CD4-positive, alpha-beta T cell treated with Interleukin-15 for 1 hour (primary cell): Measurements from ENCODE around the gene FAM114A2.
A peak's percentile ranks its signal among the peaks of the same experiment; 100 is the strongest.
"Not testable (repeated sequence)": the region's sequence is repeated elsewhere in the genome, so short reads cannot be mapped to it uniquely, and the experiment has no call there.

Experiments used
- DNase-seq: peaks from one replicate; pipeline ENCODE4 v3.0.0-alpha.2; 2020

Gene FAM114A2

DNA sequence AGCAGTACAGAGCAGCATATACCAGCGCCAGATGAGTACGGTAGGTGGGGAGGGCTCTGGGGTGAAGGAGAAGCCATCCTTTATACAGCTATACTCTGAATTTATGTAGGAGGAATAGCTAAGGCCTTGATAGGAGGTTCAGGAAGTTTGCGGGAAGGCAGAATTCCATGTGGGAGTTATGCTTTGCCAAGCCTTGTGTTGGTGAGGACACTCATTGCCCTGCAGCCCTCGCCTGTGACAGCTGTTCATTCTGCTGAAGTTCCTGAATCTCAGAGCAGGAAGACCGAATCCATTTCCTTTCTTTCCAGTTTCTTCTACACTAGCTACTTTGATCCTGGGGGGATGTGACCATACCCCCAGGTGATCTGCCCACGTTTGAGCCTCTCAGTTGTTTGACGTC lies 7.8 kb upstream of the FAM114A2 start:
- DNase-seq: no peak

DNA sequence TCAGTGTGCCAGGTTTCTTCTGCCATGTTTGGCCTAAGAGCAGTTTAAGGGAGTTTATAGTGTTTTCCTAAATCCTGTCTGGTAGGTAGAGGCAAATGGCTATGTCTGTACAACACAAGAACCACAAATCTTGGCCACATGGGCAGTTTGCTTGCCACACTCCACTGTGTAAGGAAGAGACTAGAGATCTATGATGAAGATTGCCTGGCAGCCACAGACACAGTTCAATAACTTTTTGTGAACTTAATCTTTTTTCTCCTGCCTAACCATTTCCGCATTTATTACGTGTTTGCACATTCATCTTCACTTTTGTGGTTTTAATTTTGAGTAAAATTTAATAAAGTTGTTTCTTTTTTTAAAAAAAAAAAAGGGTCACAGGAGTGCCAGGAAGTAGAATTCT lies 5.9 kb upstream of the FAM114A2 start:
- no peak for DNase-seq

DNA sequence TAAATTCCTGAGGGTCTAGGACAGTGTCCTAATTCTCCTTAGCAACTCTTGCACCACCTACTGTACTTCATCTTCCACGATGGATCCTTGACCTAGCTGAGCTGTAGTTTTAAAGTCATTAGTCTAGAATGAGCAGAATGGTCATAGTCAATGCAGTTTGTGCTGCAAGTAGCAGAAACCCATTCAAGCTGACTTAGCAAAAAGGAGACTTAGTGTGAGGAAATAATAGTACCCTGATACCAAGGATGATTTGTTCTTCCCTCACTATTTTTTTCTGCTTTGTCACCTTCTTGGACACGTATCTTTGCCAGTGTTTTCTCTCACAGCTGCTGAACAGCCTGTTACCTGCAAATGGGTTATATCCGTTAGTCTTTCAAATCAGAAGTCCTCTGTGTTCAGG lies 5.4 kb upstream of the FAM114A2 start:
- no peak for DNase-seq

DNA sequence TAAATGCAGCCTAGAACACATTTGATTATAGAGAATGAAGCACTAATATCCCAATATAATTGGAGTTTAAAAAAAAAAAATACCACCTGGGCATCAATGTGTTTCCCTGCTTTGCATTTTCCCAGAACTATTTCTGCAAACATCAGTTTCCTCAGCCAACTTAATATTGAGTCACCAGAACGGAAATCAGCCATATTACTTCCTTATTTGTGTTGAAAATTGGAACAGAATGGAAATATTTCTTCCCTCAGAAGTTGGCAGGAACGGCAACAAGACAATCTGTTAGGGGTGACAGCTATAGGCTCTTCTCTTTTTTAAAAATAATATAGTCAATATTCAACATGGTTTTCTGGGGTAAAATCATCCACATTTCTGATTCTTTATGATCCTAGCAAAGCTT lies 4.1 kb upstream of the FAM114A2 start:
- no peak for DNase-seq

DNA sequence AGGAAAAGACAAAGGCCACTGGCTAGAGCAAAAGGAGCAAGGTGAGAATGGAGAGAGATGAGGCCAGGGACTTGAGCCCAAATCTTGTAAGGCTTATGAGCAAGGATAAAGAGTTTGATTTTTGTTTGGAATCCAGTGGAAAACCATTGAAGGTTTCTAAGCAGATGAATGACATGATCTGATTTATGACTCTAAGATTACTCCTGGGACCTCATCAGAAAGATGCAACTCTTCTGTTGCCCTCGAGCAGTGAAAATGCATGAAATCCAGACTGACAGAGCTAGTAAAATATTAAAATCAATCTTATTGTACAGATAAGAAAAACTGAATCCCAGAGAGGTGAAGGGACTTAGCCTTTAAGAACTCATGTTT lies 734 bp upstream of the FAM114A2 start:
- no peak for DNase-seq

DNA sequence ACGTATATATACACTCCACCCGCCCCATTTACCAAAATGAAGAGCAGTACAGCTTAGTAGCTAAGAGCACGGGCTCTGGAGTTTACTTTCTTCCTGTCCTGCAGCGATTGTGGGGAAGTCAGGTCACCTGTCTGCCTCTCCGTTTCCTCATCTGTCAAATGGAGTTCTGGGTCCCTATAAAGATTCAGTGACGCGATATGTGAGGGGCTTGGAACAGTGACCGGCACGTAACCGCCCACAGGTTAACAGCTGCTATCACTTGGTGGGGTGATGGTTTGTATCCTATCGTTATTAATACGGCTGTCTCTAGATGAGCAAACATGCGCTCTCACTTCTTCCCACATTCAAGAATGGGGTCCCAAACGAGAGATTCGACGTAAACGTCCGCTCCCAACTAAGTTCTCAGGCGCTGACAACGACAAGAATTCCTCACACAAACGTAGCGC lies 426 bp downstream of the FAM114A2 start:
- peak; percentile 38 for DNase-seq

DNA sequence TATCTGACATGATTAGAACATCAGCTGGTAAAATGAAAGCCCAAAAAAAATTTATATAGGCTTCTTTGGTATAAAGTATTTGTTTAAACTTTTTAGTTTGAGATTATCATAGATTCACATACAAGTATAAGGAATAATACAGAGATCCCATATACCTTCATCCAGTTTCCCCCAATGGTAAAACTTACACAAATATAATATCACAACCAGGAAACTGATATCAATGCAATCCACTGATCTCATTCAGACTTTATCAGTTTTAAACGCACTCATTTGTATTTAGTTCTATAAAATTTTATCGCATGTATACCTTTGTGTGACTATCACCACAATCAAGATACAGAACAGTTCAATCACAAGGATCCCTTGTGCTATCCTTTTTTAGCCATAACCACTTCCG lies 3.8 kb downstream of the FAM114A2 start:
- no peak for DNase-seq

DNA sequence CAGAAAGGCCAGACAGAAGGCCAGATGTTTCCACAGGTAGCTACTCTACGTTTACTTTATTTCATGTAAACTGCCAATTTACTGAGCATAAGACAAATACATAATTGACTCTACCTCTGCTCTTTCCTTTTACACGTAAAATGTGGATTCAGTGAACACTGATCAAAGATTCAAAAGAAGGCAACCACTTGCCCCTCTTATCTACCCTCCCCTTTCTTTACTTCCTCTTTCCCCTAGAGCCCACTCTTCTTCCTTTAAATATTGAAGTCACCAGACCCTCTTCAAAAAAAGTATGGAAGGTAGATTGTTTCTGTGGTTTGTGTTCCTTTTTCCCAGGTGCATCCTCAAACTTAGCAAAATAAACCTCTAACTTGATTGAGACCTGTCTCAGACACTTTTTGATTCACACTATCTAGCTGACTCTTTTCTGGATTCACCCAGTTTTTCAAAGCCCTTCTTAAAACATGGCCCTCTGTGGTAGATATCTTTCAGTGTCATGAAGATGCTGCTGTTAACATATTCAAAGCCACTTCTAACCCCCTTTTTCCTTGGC lies 6.7 kb downstream of the FAM114A2 start:
- no peak for DNase-seq

DNA sequence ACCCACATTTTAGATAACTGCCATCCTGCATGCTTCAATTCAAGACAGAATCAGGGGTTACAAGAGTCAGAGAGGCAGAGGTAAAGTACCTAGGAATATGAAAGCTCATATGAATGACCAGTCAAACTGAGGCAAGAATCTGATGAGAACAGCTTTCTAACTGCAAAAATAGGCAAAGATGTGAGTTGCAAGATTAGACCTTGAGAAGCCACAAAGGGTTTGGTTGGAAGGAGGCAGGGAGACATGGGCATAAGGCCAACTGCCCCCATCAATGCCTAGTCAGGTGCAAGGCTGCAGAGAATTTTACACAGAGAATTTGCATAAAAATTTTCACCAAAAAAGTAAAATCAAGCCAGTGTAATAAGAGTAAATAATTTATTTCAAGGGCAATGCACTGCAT lies 12.8 kb downstream of the FAM114A2 start:
- no peak for DNase-seq

DNA sequence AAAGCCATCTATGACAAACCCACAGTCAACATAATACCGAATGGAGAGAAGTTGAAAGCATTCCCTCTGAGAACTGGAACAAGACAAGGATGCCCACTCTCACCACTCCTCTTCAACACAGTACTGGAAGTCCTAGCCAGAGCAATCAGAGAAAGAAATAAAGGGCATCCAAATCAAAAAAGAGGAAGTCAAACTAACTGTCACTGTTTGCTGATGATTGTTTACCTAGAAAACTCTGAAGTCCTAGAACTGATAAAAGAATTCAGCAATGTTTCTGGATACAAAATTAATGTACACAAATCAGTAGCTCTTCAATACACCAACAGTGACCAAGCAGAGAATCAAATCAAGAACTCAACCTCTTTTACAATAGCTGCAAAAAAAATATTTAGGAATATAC lies 19.8 kb downstream of the FAM114A2 start:
- DNase-seq: not testable (repeated sequence)

DNA sequence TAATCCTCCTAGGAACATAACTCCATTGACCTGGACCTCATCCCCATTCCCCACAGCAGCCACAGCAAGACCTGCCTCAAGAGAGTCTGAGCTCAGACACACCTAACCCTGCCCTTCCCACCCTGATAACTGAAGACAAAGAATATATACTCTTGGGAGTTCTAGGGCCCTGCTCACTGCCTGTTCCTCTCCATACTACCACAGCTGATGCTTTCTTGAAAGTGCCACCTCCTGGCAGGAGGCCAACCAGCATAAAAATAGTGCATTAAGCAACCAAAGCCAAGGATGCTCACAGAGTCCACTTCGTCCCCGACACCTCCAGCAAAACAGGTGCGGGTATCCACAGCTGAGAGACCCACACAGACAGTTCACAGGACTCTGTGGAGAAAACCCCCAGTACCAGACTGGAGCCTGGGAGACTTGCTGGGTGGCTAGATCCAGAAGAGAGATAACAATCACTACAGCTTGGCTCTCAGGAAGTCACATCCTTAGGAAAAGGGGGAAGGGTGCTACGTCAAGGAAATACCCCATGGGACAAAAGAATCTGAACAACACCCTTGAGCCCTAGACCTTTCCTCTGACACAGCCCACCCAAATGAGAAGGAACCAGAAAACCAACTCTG lies 23.5 kb downstream of the FAM114A2 start:
- DNase-seq: no peak

DNA sequence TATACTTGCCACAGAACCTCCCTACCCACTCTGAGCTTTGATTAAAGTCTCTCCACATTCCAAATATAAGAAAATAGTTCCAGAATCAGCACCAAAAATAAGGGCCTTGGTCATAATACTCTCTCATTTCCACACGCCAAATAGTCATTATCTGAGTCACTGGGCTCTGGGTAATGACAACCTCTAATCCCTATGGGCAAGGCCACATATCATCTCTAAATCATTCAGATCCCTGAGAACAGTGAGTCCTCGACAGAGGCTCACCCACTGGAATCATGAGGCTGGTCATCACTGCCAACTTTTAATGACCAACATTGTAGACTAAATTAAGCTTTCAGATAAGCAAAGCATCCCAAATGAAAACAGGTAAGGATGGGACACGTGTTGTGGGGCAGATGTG lies 28.1 kb downstream of the FAM114A2 start:
- DNase-seq: no peak

DNA sequence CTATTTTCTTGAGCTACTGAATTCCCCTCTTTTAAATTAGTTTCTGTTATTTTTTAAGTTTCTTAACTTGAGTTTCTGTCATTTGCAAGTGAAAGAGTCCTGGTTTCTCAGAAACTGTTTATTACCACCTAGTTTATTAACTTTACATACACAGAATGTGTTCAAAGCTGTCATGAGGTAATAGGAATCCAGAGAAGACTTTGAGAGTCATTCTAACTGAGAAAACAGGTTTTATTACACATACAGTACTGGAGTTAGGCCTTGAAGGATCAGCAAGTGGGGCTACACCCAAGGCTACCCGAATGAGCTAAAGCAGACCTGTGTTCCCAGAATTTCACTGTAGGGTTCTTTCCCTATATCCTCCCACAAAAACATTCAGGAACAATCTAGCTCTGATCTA lies 33.1 kb downstream of the FAM114A2 start:
- no peak for DNase-seq

DNA sequence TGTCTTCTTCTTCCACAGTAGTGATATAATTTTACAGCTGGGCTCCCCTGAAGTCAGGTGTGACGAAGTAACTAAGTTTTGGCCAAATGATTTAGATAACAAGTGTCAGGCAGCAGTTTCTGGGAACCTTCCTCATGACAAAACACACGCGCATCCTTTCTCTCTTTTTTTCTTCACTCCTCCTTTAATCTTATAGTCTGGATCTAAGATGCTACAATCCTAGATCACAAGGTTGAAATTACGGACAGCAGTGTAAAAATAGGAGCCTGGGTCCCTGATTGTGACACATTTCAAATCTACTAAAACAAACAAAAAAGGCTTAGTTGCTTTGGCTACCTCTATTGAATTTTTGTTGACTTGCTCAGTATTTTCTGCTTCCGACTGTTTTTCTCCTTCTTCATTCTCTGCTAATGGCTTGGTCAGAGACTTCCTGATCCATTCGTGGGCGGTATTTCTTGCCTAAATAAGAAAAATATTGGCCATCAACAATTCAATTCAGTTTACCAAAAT lies 36.1 kb downstream of the FAM114A2 start:
- DNase-seq: no peak

DNA sequence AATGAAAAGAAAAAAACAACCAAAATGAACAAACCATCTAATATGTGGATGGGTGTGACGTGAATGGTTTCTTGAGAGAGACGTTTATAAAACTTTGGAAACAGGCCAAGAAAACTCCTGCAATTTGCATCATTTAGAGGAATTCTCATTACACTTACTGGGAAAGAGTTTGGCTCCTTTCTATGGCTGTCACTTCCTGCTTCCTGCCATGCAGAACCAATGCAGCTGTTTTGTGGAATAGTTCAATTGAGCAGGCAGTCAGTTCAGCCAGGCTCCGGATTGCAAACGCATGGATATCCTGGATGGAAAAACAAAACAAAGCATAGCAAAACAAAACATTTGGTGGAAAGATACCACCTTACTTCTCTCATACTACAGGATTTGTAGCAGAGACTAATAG lies 36.6 kb downstream of the FAM114A2 start:
- no peak for DNase-seq

DNA sequence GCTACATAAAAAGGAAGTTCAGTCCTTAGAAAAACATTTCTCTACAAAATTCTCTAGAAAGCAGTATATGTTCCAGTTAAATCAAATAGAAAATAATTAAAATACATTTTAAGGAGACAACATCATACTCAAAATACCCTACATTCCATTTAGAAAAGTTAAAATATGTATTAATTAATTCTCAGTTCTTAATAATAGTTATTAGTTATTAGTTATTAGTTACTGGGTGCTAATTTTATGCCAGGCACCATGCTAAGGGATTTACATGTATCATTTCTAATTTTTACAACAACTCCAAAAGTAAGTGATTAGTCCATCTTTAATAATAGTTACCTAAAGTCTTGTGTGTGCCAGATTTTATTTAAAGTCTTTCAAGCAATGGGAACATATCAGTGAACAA lies 38.0 kb downstream of the FAM114A2 start:
- no peak for DNase-seq

DNA sequence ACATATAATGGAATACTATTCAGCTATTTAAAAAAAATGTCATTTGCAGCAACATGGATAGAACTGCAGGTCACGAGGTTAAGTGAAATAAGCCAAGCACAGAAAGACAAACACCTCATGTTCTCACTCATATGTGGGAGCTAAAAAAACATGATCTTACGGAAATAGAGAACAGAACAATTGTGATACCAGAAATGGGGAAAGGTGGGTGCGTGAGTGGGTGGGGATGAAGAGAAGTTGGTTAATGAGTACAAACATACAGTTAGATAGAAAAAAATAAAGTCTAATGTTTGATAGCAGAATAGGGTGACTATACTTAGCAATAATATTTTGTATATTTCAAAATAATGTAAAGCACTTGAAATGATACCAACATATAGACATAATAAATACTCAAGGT lies 38.7 kb downstream of the FAM114A2 start:
- DNase-seq: no peak

DNA sequence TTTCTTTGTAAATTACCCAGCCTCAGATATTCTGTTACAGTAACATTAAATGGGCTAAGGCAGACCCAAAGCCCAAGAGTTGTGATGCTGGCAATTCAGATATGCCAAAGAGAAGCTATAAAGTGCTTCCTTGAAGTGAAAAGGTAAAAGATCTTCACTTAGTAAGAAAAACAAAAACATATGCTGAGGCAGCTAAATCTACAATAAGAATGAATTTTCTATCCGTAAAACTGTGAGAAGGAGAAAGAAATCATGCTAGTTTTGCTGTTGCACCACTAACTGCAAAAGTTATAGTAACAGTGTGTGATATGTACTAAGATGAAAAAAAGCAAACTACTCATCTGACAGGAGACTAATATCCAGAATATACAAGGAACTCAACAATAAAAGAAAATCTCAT lies 39.9 kb downstream of the FAM114A2 start:
- no peak for DNase-seq

DNA sequence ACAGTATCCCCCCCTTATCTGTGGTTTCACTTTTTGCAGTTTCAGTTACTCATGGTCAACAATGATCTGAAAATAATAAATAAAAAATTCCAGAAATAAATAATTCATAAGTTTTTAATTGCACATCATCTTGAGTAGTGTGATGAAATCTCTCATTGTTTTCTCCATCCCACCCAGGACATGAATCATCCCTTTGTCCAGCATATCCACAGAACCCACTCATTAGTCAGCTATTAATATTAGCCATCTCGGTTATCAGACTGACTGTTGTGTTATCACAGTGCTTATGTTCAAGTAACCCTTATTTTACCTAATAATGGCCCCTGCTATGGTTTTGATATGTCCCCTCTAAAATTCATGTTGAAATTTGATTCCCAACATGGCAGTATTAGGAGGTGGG lies 40.7 kb downstream of the FAM114A2 start:
- DNase-seq: no peak

DNA sequence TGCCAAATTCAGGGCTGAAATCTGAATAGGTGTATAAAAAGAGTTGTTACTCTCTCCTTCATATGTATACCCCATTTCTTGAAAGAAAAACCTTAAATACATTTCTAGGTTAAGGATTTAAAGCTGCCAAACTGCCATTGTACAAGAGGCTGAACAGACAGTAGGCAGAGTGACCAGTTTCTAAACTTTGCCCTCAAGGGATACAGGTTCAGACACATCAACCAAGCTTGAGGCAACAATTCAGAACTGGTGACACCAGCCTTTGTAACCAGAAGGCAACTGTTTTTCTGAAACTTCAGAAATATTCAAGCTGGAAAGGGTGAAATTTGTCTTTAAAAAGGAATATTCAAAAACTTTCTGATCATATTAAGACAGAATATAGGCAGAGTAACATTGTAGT lies 47.5 kb downstream of the FAM114A2 start:
- DNase-seq: no peak

DNA sequence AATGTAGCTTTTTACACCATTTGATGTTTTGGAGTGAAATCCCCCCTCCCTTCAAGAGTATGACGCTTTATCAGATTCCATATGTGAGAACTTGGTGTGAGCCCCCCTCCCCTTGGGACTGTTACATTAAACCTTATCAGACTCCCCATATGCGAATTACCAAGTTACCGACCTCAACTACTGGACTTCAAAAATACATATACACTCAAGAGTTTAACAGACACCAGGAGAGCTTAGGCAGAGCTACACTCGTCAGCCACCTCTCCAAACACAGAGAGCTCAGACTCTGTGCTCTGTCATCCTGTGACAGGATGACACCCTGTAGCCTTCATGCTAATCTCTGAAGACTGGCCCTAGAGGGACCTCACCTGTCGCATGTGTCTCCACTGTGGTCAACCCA lies 50.2 kb downstream of the FAM114A2 start:
- DNase-seq: no peak

DNA sequence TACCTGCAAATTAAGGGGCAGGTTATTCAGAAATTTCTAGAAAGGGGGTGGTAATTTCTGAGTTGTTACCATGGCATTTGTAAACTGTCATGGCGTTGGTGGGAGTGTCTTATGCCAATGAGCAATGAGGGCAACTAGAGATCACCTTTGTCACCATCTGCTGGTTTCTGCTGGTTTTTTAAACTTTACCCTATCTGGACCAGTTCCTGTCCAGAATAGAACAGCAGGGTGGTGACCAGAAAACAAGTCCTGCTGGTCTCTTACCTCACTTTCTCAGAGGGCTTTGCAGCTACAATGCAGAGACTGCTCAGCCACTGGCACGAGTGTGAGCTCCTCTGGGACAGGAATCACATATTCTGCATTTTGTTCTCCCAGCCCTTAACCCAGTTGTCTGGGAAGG lies 51.4 kb downstream of the FAM114A2 start:
- DNase-seq: no peak

DNA sequence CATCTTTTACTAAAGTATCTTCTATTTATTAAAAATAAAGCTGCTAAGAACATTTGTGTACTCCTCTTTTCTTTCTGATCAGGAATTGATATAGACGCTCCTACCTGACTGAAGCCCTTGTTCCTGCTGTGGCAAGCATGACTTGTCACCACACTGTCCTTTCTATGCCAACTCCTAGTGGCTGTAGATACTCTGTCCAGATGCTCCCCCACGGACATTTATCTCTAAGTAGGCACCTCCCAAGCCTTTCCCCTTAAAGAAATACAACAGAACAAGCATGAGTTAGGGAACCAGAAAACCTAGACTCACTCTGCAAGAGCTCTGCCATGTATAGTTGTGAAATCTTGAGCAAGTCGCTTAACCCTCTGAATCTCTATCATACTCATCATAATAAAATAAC lies 53.2 kb downstream of the FAM114A2 start:
- DNase-seq: no peak

DNA sequence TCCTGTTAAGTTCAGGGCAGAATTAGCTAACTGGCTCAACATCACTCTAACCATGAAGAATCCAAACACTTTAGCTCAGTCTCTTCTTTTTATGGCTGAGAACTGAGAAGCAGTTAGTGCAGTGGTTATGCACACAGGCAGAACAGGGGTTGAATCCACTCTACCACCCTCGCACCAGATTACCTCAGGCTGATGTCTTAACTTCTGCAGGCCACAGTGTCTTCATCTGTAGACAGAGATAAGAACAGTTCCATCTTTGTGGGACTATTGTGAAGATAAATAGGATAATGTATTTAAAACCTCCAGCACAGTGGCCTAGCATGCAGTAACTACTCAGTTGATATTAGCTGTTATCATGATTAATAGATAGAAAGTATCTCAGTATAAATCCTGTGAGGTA lies 54.8 kb downstream of the FAM114A2 start:
- DNase-seq: no peak

DNA sequence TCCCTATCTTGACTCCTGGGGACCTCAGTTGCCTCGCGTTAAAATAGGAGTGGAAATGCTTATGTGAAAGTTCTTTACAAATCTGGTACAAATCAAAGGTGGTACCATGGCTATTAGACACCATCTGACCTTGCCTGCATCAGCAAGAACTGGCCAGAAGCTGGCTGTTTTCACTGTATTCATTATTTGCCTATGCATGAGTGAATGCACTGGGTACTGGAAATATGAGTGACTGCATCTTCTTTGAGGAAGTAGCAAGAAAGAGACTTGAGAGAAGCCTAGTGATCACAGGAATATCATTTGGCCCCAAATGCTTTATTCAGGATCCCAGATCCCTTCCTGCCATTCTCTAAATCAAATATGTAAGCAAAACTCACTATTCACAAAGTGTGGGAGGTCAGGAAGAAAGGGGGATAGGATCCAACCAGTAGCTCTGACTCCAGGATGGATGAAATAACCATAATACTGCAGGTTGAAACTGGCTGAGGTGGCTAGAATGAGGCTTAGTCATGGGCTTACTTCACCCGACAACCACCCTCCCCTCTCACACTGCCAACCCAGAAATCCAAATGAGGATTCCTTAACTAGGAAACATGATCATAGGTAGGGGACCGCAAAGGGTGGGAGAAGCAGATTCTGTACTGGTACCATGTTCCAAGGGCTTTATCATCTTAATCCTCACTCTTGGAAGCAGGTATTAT lies 56.7 kb downstream of the FAM114A2 start:
- no peak for DNase-seq
